OCI-LY3 (cell line): Measurements from ENCODE around the gene ABL1.

Experiments used
- H2AFZ ChIP-seq: fragments of 200-600, 300-600 bp; shearing (Covaris generic); 2 replicates; pipeline ENCODE4 v1.6.0; 2014; ENCODE audit warnings: antibody characterized with exemption, low read depth, low read length
- H3K27ac ChIP-seq: fragments of 200-600, 300-600 bp; sonication (generic); 2 replicates; pipeline ENCODE4 v1.5.1; 2014; ENCODE audit warnings: mild to moderate bottlenecking, low read length, moderate library complexity, mixed read lengths
- H3K27me3 ChIP-seq: fragments of 200-600, 300-600 bp; sonication (generic); 2 replicates; pipeline ENCODE4 v1.6.1; 2014; ENCODE audit warnings: low read depth, low read length, mixed read lengths
- H3K36me3 ChIP-seq: fragments of 200-600, 300-600 bp; sonication (generic); replicated peaks from 2 replicates; pipeline ENCODE3; 2014; ENCODE audit warnings: low read depth, low read length, mixed read lengths
- H3K4me1 ChIP-seq: fragments of 300-600, 200-600 bp; sonication (generic); 2 replicates; pipeline ENCODE4 v1.6.1; 2014; ENCODE audit warnings: low read length, mixed read lengths
- H3K4me2 ChIP-seq: fragments of 200-600, 300-600 bp; sonication (generic); 2 replicates; pipeline ENCODE4 v1.6.1; 2014; ENCODE audit warnings: low read length, mixed read lengths
- H3K4me3 ChIP-seq: fragments of 300-600, 200-600 bp; sonication (generic); 2 replicates; pipeline ENCODE4 v1.5.1; 2014; ENCODE audit warnings: antibody characterized with exemption, mild to moderate bottlenecking, low read length, moderate library complexity
- H3K79me2 ChIP-seq: fragments of 300-600, 200-600 bp; shearing (Covaris generic); 2 replicates; pipeline ENCODE4 v1.6.1; 2014; ENCODE audit warnings: mild to moderate bottlenecking, low read length, mixed read lengths
- H3K9ac ChIP-seq: fragments of 300-600, 200-600 bp; shearing (Covaris generic); 2 replicates; pipeline ENCODE4 v1.6.0; 2014; ENCODE audit warnings: mild to moderate bottlenecking, low read length, moderate library complexity
- H3K9me3 ChIP-seq: fragments of 200-600, 300-600 bp; shearing (Covaris generic); 2 replicates; pipeline ENCODE4 v1.6.1; 2014; ENCODE audit warnings: low read length, mixed read lengths; ENCODE audit not compliant: insufficient read depth
- H4K20me1 ChIP-seq: fragments of 200-600, 300-600 bp; sonication (generic); 2 replicates; pipeline ENCODE4 v1.6.1; 2016; ENCODE audit warnings: low read length, mixed read lengths; ENCODE audit not compliant: insufficient read depth
- EZH2phosphoT487 ChIP-seq: fragments of 200-600 bp; shearing (Covaris generic); IDR thresholded peaks from 2 replicates; pipeline ENCODE4 v1.6.1; 2018; ENCODE audit warnings: antibody characterized with exemption, mixed run types, low read depth
- TF ChIP-seq, protein P1 (sequence below): fragments of 200-600, 300-600 bp; sonication (generic); IDR thresholded peaks from 2 replicates; pipeline ENCODE4 v1.5.1; 2014; ENCODE audit warnings: antibody characterized with exemption, low read length, low read depth

ABL1 gene

DNA sequence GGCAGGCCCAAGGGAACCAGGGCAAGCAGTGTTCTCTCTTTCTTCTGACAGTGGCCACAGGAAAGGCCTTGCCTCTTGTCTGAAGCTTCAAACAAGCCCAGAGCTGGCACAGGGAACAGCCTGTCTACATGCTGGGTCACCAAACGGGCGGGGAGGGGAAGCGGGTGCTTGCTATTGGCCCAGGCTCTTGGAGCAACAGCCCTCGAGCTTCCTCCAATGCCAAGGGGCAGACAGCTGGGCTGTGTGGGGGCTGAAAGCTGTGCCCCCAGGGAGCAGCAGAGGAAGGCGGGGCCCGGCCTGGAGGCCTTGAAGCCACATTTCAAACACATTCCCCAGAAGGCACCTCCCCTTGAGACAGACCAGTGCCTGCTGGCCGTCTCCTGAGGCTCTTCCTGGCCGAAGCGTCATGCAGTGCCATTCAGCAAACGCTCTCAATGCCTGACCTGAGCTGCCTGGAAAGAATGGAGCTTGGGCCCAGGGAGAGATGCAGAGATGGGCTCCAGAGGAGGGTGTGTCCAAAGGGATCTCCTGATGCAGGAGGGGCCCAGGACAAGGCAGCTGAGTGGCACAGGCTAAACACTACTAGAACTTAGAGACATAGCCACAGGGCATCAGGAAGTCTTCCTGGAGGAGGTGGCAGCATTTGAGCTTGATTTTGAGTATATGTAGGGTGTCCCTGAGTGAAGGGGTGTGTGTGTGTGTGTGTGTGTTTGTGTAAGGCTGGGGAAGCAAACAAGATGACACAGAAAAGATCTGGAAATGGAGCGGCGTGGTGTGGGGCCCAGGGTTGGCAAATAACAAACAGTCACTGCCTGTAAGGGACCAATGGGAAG lies 101.4 kb downstream of the ABL1 start:
- Histone ChIP-seq H3K27ac (no peak overlapping the region), H3K36me3 (no peaks in the 10 kb centered on the region), H4K20me1 (no peaks in the 10 kb centered on the region), H3K4me1 (peaks cover 49% of the 10 kb centered on the region), H3K9ac (no peak overlapping the region), H3K4me2 (peak overlapping the region; percentile 40), H3K27me3 (peaks cover 42% of the 10 kb centered on the region), H3K4me3 (no peak overlapping the region), H3K9me3 (no peaks in the 10 kb centered on the region), H2AFZ (no peak overlapping the region), H3K79me2 (no peaks in the 10 kb centered on the region)
- no peak for TF ChIP-seq EZH2phosphoT487
- TF ChIP-seq, protein P1, sequence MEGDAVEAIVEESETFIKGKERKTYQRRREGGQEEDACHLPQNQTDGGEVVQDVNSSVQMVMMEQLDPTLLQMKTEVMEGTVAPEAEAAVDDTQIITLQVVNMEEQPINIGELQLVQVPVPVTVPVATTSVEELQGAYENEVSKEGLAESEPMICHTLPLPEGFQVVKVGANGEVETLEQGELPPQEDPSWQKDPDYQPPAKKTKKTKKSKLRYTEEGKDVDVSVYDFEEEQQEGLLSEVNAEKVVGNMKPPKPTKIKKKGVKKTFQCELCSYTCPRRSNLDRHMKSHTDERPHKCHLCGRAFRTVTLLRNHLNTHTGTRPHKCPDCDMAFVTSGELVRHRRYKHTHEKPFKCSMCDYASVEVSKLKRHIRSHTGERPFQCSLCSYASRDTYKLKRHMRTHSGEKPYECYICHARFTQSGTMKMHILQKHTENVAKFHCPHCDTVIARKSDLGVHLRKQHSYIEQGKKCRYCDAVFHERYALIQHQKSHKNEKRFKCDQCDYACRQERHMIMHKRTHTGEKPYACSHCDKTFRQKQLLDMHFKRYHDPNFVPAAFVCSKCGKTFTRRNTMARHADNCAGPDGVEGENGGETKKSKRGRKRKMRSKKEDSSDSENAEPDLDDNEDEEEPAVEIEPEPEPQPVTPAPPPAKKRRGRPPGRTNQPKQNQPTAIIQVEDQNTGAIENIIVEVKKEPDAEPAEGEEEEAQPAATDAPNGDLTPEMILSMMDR: no peak
